ENCODE data around the gene PXN.
"Not testable (repeated sequence)": the region's sequence is repeated elsewhere in the genome, so short reads cannot be mapped to it uniquely, and the experiment has no call there.

PXN gene

DNA sequence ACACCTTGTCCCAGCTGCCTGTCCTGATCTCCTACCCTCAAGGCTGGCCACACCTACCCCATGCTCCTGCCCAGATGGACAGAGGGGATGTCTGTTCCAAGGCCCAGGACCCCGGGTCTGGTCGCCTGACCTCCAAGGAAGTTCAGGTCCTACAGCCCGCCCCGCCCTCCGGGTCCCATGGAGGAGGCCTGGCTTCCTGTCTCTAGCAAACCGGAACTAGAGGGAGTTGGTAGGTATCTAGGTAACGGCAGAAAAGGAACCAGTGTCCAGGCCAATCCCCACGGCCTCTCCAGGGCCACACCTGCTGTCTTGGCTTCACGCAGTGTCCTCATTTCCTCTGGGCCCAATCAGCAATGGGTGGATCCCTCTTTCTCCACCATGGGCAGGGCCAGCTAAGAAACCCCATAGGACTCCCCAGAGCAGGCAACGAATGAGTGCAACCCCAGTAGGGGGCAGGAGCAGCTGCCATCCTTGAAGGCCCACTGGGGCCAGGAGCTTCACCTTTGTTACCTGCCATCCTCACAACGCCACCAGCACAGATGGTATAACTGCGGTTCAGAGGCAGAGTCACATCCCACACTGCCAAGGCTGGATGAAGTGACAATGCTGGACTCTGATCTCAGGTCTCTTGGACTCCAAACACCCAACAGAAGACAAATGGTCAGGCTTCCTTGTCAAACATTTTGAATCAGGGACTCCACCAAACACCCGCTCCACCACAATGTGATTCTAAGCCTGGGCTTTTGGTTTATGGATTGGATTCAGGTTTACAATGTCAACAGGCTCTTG is 39.5 kb downstream of the PXN start:
- no peak for DNase-seq (ENCODE audit: low spot score)

DNA sequence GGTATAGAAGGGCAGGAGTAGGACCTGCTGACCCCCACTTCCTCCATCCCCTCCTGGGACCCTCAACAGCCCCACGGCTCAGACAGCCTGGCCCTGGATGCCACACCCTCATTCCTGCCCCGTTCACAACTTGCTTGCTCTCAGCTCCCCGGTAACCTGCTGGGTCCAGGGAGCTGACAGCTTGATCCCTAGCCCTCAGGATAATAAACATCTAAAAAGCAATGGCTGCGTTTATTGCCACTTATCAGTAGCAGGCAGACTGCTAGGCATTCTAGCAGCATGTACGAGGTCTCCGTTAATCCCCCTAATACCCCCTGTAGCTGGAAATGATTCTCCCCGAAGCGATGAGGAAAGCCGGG is 40.4 kb downstream of the PXN start:
- DNase-seq (ENCODE audit: low spot score): no peak

DNA sequence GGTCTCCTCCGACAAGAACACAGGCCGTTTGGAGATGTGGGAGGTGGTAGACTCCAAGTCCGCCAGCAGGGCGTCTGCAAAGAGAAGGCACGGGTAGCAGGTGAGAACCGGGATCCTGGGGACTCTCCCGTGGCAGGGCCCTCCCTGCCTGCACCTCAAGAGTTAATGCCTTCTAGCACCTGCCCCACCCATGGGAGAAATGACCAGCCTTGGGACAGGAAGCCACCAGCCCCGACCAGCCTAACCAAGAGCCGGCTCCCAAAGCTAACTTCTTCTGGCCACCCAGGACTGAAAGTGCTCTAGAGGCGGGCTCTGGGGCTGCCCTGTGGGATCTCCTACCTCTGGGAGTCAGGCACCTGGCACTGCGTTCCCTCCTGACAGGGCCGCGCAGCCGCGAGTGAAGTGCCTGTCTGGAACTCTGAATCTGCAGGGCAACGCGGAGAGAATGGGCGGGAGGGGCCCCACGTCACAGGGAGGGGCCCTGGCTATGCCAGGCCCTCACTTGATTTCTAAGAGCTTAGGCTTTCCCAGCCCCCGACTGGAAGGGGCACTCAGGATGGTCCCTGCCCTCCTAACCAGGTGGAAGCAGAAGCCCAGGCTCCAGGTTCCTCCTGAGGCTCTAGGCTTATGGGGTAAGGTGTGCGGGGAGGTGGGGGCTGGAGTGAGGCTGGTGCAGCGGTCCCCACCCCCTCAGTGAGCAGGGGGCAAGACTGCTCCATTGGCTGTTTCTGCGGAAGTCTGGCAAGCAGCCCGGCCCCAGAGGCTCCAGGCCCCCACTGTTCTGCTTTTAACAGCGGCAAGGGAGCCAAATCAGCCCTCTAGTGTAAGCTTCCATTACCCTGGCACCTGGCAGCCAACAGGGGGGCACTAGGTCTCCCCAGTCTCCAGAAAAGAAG is 41.0 kb downstream of the PXN start:
- DNase-seq (ENCODE audit: low spot score): no peak

DNA sequence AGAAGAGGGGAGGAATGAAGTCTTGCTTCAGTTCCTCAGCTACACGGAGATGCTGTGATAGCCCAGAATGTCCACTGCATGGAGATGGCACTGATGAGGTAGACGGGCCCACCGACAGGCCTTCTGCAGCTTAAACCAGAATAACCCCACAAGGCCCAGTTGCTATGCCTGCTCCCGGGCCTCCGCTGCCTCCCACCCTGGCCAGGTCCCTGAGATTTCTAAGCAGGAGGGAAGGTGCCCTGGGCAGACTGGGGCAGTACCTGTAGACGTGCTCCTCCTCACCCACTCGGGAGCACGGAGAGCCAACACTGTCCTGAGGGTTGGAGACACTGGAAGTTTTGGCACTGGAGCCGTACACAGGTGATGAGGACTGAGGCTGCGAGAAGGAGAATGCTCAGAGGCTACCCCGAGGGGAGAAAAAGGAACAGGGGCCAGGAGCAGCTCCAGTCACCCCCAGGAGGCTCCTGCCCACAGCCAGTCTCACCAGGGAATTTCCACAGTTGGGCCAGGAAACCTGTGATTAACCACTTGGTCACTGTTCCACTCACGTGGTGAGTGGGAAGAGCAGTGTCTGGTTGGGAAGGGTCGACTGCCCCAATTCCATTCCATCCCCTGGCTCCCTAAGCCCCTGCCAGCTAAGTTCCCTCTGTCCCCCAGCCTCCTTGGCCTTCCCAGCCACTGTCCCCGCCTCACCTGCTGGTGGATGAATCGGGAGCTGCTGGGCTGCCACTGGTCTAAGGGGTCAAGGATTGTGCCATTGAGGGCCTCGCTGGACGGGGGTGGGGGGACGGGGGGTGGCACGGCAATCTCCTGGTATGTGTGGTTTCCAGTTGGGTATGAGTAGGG is 41.8 kb downstream of the PXN start:
- no peak for DNase-seq (ENCODE audit: low spot score)

DNA sequence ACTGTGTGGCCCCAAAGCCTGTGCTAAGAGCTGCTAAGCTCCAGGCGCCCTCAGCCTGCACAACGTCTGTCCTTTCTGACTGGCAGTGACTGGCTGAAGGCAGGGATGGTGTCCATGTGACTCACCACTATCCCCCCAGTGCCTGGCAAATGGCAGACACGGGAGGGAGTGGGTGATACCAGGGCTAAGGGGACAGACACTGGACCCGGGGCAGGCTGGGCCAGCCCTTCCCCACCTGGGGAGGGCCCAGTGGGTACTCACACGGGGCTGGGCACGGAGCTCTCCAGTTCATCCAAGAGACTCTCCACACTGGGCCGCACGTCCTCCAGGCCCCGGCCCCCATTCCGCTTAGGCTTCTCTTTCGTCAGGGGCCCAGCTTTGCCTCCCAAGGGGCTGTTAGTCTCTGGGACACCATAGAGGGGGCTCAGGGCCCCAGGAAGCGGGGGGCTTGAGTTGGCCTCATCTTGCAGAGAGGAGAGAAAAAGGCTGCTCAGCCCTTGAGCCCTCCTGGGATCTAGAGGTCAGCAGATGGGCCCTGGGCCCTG is 43.2 kb downstream of the PXN start:
- DNase-seq (ENCODE audit: low spot score): no peak

DNA sequence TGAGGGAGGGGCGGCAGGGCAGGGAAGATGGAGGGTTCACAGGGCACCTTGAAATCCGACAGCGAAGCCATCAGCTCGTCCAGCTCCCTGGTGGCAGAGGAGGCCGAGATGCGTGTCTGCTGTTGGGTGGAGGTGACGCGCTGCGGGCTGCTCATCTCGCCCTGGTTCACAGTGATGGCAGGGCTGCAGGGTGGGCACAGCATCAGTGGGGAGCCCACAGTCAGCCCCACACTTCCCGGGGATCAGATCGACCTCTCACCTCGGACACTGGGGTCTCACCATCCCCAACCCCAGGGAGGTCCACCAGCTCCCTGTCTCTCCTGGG is 44.0 kb downstream of the PXN start:
- no peak for DNase-seq (ENCODE audit: low spot score)

DNA sequence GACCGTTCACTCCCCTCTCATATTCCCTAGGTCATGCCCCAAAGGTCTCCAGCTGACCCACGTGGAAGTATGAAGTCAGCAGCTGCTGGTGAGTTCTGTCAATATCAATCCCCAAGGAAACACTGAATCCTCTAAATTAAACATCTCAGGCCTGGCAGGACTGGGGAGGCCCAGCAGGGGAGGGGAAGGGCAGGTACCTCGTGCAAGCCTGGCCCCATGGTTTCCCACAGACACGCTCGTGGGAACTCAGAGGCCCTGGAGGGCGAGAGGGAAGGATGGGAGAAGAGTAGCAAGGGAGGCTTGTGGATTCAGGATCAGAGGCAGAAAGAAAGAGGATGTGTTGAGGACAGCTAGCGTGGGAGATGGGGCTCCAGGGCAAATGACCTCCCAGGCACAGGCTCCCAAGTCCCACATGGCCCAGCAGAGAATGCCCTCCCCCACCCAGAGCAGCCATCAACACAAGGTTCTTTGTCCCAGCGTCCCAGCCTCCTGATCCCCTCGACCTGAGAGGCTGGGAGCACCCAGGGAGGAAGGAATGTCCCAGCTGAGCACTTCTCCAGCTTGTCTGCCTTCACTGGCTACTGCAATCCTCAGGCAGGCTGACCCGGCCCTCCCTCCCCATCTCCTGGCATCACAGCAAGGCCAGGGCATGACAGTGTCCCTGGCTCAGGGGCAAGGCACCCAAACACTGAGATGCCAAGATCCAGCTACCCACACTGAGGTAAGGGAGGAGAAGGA is 44.5 kb downstream of the PXN start:
- DNase-seq (ENCODE audit: low spot score): no peak

DNA sequence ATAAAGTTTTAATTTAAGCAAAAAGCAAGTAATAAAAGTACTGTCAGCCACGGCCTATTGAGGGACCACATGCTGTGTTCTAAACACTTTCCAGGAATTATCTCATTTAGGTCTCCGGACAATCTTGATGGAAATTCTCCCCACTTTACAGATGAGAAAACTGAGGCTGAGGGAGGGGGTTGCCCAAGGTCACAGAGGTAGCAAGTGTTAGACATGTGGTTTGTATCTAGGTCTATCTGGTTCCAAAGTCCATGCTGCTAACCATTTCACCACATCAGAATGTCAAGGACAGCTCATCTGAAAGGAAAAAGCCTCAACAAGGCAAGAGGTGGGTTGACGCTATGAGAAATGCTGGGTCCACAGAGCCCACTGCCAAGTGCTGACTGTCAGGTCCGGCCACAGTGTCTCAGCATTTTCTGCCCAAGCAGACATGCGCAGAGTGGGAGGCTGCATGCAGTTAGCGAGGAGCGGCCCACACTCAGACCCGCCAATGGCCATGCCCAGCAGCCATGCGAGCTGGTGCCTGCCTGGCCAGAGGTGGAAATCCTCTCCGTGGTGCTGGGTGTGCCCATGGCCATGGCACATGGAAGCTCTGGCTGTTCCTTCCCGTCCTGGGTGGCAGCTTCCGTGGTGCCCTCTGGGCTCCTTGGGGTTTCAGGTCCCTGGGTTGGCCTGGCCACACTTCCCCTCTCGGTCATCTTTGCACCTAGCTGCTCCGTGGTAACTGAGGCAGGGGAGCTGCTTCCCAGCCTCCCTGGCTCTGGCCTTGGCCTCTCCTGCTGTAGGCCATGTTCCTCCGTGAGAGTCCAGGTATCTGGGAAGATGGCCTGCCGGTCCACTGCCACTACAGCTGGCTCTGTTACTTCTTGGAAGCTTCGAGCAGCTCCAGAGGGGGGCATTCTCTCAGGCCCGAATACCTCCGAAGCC is 46.6 kb downstream of the PXN start:
- no peak for DNase-seq (ENCODE audit: low spot score)

DNA sequence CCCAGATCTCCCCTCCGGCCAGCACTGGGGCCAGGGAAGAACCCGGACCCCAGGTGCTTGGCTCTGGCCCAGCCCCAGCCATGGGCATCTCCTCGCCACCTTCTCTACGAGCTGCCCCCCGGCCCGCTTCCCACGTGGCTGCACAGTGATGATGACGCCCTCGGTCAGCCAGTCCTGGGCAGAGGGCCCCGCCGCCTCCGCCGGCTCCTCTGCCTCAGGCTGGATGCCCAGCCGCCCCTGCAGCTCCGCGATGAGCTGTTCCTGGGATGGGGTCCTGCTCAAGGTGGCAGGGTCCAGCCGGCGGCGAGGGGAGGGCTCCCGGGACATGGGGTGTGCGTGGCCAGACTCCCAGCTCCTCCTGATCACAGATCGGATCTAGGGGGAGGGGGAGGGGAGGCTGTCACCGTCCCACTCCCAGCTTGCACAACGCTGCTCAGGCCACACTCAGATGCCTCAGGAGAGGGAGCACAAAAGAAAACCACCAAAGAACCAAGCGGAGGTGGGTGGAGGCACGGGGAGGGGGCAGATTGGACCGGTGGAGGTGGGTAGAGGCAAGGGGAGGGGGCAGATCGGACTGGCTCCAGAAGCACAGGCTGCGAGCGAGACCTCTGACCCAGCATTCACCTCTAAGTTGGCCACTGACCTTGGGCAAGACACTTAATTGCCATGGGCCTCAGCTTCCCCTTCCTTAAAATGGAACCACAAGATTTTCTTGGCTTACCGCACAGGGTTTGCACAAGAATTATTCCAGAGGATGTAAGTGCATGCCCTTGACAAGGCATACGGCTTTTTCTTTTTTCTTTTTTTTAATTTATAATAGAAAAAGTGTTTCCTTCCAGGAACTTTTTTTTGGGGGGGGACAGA is 48.6 kb downstream of the PXN start:
- no peak for DNase-seq (ENCODE audit: low spot score)

DNA sequence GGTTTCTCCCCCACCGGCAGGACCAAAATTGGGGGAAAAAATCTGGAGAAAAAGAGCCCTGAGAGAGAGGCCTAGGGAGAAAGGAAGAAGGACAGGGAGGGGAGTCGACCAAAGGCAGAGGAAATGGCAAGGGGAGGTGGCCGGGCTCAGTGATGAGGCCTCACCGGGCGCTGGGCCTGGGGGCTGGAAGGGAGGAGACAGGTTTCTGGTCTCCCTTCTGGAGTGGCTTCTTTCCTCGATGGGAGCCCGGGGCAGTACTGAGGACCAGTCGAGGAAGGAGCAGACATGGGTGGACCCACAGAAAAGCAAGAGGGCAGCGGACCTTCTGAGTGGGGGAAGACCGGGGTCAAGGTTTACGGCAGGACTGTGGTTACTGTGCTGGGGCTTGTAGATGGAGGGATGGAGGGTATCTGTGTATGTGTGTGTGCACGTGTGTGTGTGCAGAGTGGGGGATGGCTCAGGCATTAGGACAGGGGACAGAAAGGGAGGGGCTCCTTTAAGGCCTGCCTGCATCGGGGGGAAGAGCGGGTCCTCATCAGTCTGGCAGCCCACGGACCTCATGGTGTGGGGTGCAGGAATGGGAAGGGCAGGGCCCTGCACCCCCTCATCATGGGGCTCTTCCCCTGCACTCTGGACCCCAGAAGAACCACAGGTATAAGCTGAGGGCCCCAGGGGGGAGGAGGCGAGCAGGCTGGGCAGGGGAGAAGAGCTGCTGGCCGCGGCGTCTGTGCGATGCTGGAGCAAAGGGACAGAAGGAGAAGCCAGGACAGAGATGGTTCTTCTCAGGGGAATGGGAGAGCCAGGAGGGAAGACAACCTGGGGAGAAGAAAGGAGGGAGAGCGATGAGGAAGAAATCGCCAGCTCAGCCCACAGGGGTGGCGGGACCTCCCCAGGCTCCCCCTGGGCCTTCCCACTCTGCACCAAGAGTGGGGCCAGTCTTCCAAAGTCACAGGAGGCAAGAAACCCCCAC is 49.5 kb downstream of the PXN start:
- DNase-seq (ENCODE audit: low spot score): no peak

DNA sequence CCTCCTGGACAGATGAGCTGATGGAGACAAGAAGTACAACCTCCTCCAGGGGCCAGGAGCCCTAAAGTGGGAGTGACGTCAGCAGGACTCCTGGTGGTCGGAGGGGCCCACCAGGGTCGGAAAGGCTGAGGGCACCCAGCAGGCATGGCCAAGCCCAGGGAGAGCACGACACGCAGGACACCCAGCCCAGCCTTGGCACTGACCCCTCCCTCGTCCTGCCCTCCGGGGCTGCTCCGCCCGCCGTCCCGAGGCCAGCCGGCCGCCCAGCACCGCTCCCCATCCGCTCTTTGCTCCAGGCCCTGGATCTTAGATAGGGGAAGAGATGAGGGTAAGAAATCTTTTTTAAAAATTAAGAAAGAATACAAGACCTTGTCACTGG is 50.2 kb downstream of the PXN start:
- DNase-seq (ENCODE audit: low spot score): no peak

DNA sequence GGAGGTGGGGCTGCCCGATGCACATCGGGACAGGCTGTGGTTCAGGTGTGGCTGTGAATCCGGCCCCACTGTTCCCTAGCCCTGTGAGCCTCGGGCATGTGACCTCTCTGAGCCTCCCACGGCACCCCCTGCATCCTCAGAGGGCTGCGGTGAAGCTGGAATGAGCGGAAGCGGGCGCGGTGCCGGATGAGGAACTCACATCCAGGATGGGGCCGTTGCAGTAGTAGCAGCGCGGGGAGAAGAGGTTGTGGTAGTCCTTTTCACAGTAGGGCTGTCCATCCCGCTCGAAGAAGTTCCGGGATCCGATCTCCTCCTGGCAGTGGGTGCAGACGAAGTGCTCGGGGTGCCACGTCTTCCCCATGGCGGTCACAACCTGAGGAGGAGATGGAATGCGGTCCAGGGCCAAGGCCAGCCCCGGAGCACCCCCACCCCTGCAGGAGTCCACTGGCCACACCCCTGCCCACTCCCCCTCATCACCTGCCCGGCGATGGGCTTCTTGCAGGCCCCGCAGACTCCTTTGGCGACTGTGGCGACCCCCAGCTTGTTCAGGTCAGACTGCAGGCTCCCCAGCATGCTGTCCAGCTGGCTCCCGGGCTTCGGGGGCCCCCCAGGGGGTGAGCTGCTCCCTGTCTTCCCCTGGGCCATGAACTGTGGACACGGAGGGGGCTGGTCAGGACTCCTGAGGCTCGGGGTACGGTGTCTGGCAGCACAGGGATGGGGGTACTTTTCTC is 50.7 kb downstream of the PXN start:
- DNase-seq (ENCODE audit: low spot score): no peak

DNA sequence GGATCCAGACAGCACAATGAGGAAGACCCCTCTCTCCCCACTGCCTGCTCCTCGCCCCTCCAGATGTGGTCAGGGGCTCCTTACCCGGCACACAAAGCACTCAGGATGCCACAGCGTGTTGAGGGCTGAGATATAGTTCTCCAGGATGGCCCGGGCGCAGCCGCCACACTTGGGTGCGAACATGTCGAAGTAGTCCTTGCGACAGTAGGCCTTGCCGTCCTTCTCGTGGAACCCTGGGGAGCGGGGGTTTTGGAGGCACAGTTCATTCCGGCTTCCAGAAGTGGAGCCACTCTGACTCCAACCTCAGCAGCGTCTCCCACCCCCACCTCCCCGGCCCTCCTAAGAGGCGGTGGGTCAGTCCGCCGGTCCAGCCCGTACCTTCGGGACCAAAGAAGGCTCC is 51.8 kb downstream of the PXN start:
- DNase-seq (ENCODE audit: low spot score): no peak

DNA sequence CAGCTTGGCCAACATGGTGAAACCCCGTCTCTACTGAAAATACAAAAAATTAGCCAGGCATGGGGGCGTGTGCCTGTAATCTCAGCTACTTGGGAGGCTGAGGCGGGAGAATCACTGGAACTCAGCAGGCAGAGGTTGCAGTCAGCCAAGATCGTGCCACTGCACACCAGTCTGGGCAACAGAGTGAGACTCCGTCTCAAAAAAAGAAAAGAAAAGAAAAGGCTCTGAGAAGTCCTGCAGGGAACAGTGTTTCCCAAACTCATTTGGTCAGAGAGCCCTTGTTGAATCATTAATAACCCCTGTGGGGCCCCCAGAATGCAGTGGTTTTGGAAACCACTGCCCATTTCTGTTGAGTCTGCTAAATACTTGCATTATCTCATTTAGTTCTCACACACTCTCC is 52.3 kb downstream of the PXN start:
- DNase-seq (ENCODE audit: low spot score): not testable (repeated sequence)

DNA sequence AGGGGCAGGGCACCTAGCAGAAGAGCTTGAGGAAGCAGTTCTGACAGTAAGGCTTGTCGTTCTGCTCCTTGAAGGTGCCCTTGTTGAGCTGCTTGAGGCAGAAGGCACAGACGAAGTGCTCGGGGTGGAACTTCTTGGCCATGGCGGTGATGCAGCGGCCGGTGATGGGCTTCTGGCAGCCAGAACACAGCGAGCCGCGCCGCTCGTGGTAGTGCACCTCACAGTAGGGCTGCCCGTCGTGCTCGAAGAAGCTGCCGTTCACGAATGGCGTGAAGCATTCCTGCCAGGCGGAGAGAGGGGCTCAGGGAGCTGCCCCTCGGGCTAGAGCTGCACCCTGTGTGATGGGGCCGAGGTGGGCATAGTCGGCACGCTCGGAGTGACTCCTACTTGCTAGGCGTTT is 53.2 kb downstream of the PXN start:
- no peak for DNase-seq (ENCODE audit: low spot score)

DNA sequence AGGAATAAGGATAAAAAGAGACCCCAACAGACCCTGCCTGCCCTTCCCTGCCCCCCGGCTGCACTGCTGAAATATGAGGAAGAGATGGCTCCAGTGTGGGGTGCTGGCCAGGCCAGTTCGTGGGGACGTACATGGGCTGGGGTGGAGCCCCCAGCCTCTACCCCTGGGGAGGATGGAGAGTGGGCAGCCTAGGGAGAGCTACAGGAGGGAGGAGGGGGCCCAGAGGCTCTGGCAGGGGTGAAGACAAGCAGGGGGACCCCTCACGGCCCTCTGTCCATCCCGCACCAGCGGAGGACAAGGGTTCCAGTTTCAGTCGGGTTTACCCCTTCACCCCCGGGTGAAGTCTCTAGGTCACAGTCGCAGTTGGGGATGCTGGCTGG is 53.6 kb downstream of the PXN start:
- DNase-seq (ENCODE audit: low spot score): no peak

DNA sequence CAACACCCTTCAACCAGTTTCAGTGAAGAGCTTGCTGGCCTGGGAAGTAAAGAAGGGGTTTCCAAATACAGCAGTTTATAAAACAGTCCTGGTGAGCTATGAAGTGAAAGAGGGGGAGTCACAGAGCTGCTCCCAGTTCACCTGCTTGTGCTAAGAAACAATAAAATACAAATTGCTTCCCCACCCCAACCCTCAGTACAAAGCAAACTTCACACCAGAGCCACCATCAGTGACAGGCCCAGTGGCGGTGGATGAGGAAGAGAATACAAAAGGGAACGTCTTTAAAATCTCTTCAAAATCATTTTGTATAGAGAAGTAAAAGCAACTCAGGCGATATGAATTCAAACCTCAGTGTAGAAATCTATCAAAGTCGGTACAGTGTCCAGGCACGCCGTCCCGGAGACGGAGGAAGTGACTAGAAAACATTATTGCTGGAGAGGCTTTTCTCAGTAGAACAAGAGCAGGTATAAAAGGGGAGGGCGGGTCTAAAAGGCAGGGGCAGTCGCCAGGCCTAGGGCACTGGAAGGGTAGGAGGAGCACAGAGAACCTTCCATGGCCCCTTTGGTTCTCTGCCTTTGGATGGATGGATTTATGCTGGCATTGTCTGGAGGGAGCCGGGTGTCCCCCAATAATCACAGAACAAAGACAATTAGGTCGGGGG is 54.2 kb downstream of the PXN start:
- DNase-seq (ENCODE audit: low spot score): no peak

Measured in HuH-7.5 (cell line).